ENCODE results near the gene METTL15.

DNA sequence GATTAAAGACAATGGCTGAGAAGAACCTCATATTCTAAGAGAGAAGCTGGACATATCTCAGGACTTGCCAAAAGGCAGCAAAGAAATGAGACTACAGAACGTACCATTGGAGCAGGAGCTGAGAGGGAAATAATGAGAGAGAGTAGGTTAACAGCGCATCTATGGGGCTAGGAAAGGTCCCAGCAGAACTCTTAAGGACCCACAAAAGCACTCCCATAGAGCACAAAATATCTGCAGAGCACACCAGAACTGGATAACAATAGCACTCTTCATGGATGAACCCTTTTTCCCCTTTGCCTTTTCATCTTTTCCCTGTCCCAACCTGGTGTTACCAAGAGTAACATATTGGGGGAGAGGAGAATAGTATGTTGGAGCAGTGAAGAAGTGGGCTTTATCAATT is 245.8 kb downstream of the METTL15 start:
- TF ChIP-seq, protein P1, sequence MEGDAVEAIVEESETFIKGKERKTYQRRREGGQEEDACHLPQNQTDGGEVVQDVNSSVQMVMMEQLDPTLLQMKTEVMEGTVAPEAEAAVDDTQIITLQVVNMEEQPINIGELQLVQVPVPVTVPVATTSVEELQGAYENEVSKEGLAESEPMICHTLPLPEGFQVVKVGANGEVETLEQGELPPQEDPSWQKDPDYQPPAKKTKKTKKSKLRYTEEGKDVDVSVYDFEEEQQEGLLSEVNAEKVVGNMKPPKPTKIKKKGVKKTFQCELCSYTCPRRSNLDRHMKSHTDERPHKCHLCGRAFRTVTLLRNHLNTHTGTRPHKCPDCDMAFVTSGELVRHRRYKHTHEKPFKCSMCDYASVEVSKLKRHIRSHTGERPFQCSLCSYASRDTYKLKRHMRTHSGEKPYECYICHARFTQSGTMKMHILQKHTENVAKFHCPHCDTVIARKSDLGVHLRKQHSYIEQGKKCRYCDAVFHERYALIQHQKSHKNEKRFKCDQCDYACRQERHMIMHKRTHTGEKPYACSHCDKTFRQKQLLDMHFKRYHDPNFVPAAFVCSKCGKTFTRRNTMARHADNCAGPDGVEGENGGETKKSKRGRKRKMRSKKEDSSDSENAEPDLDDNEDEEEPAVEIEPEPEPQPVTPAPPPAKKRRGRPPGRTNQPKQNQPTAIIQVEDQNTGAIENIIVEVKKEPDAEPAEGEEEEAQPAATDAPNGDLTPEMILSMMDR (IDR thresholded peaks at IDR 0.05): no peak
- TF ChIP-seq EZH2phosphoT487 (IDR thresholded peaks at IDR 0.05) (no peak), EZH2 (IDR thresholded peaks at IDR 0.05) (no peak)

Measured in neural progenitor cell (in vitro differentiated cells).